CD14-positive monocyte (primary cell): ENCODE results near the gene CSAD. TPM values are rescaled to one million over a fixed set of nuclear protein-coding genes. Genes with fewer than 3 reads are reported as not detected.
A peak's percentile ranks its signal among the peaks of the same experiment; 100 is the strongest.

Experiments
- DNase-seq, 3 donors: peaks; one replicate each; pipeline ENCODE4 v3.0.0-alpha.2; 2011 to 2022
- H2AFZ ChIP-seq: 2 replicates; pipeline ENCODE4 v1.6.0; 2012; ENCODE audit warnings: mild to moderate bottlenecking, low read depth, low read length, inconsistent platforms; ENCODE audit not compliant: insufficient read depth, poor library complexity, severe bottlenecking
- H3K27ac ChIP-seq, 2 donors: 1 replicate in 1 of 2; 2 replicates in 1 of 2; pipeline ENCODE4 v1.5.1; 2012 to 2013; ENCODE audit warnings: low read length in 2 of 2, control low read depth in 1 of 2, inconsistent platforms in 1 of 2, low read depth in 1 of 2, mild to moderate bottlenecking in 1 of 2
- H3K27me3 ChIP-seq, 2 donors: one replicate each; pipeline versions ENCODE4 v1.6.0 to v1.6.1; 2011 to 2013; ENCODE audit warnings: low read length in 2 of 2; ENCODE audit not compliant: control insufficient read depth in 2 of 2, insufficient read depth in 2 of 2
- H3K36me3 ChIP-seq, 2 donors: replicated peaks in 1 of 2; 1 replicate in 1 of 2; 2 replicates in 1 of 2; pipeline versions ENCODE4 v1.5.1 to v1.6.1; 2012 to 2013; ENCODE audit warnings: low read length in 2 of 2, control low read depth in 1 of 2, inconsistent platforms in 1 of 2, mild to moderate bottlenecking in 1 of 2; ENCODE audit not compliant: insufficient read depth in 2 of 2, control insufficient read depth in 1 of 2
- H3K4me1 ChIP-seq, 2 donors: 1 replicate in 1 of 2; 2 replicates in 1 of 2; pipeline versions ENCODE4 v1.5.1 to v1.6.1; 2012 to 2013; ENCODE audit warnings: low read length in 2 of 2, control low read depth in 1 of 2, inconsistent platforms in 1 of 2, mild to moderate bottlenecking in 1 of 2, moderate library complexity in 1 of 2; ENCODE audit not compliant: insufficient read depth in 2 of 2, control insufficient read depth in 1 of 2
- H3K4me2 ChIP-seq: replicated peaks from 2 replicates; pipeline ENCODE3; 2012; ENCODE audit warnings: low read length, moderate library complexity, mild to moderate bottlenecking; ENCODE audit not compliant: poor library complexity, severe bottlenecking; ENCODE audit errors: extremely low read depth
- H3K4me3 ChIP-seq, 3 experiments: fragments of 200-600 bp in 1 of 3; sonication (generic) in 1 of 3; replicated peaks in 1 of 3; 1 replicate in 2 of 3; 2 replicates in 1 of 3; pipeline ENCODE4 v1.5.1; 2011 to 2013; ENCODE audit warnings: low read length in 3 of 3, mild to moderate bottlenecking in 3 of 3, control low read depth in 2 of 3, low read depth in 2 of 3, inconsistent platforms in 1 of 3, moderate library complexity in 1 of 3
- H3K79me2 ChIP-seq: 2 replicates; pipeline ENCODE4 v1.6.0; 2012; ENCODE audit warnings: mild to moderate bottlenecking, control low read depth, inconsistent platforms, low read length, moderate library complexity; ENCODE audit not compliant: insufficient read depth
- H3K9ac ChIP-seq: 2 replicates; pipeline ENCODE4 v1.6.0; 2017; ENCODE audit warnings: low read length, mild to moderate bottlenecking; ENCODE audit not compliant: insufficient read depth, poor library complexity, severe bottlenecking
- H3K9me3 ChIP-seq, 2 donors: replicated peaks in 1 of 2; 1 replicate in 1 of 2; 2 replicates in 1 of 2; pipeline versions ENCODE4 v1.5.1 to v1.6.1; 2012 to 2013; ENCODE audit warnings: low read length in 2 of 2, control low read depth in 1 of 2; ENCODE audit not compliant: control insufficient read depth in 1 of 2, insufficient read depth in 1 of 2
- H4K20me1 ChIP-seq: 2 replicates; pipeline ENCODE4 v1.6.0; 2012; ENCODE audit warnings: mild to moderate bottlenecking, low read length, control low read depth, moderate library complexity; ENCODE audit not compliant: insufficient read depth
- H3K27ac Mint-ChIP-seq, 7 donors: one replicate each; pipeline ENCODE4 v1.8.0; 2020; ENCODE audit warnings: mild to moderate bottlenecking in 7 of 7, mixed read lengths in 7 of 7, moderate library complexity in 6 of 7, inconsistent platforms in 2 of 7
- H3K27me3 Mint-ChIP-seq, 3 donors: one replicate each; pipeline ENCODE4 v1.8.0; 2021 to 2022; ENCODE audit warnings: low read depth in 3 of 3, mild to moderate bottlenecking in 3 of 3, mixed read lengths in 3 of 3, moderate library complexity in 3 of 3, inconsistent platforms in 1 of 3
- H3K36me3 Mint-ChIP-seq, 2 donors: one replicate each; pipeline ENCODE4 v1.8.0; 2020; ENCODE audit warnings: mixed read lengths in 2 of 2, inconsistent platforms in 1 of 2, mild to moderate bottlenecking in 1 of 2
- H3K4me1 Mint-ChIP-seq: one replicate; pipeline ENCODE4 v1.8.0; 2020; ENCODE audit warnings: mild to moderate bottlenecking, mixed read lengths
- H3K4me3 Mint-ChIP-seq, 2 donors: one replicate each; pipeline ENCODE4 v1.8.0; 2020; ENCODE audit warnings: mild to moderate bottlenecking in 2 of 2, mixed read lengths in 2 of 2, moderate library complexity in 1 of 2
- H3K9me3 Mint-ChIP-seq, 7 donors: one replicate each; pipeline ENCODE4 v1.8.0; 2020 to 2022; ENCODE audit warnings: mixed read lengths in 7 of 7, mild to moderate bottlenecking in 6 of 7, moderate library complexity in 6 of 7, inconsistent platforms in 2 of 7
- WGBS: methylation state at CpG from one replicate; pipeline ENCODE4 v1.1.5; 2013; ENCODE audit warnings: missing lambda C conversion rate; ENCODE audit not compliant: insufficient coverage; 5-methylcytosine and 5-hydroxymethylcytosine counted together
- intact Hi-C, 2 donors: fragments of 100-400 bp; cut with micrococcal nuclease; formaldehyde crosslinking; loops; one replicate each; pipeline versions ENCODE4 v1.15.0 to v1.15.1; 2023
- polyA plus RNA-seq, 3 donors: library from polyadenylated mRNA; depleted of rRNA in 1 of 3; unstranded in 2 of 3; stranded (reverse) in 1 of 3; fragments of 300-500 nt in 2 of 3; fragments of >200 nt in 1 of 3; fragmentation: Illumina TruSeq in 2 of 3; gene quantifications; 1 replicate in 2 of 3; 2 replicates in 1 of 3; pipeline ENCODE4 v1.2.3, GENCODE V29; 2012 to 2021
- TF ChIP-seq, protein P1 (sequence below): fragments of 200-600 bp; IDR thresholded peaks from one replicate; pipeline ENCODE4 v1.8.0; 2022; ENCODE audit warnings: antibody characterized with exemption, mild to moderate bottlenecking

Gene CSAD
- polyA plus RNA-seq, 3 donors = 1.3 to 145 (median 1.4) TPM

- Histone ChIP-seq H3K9ac (no peak overlapping the region), H3K4me1 (peaks cover 45 to 74% of the 10 kb centered on the region in 2 donors), H3K36me3 (peaks cover 10 to 50% of the 10 kb centered on the region in 2 donors), H3K4me3 (no peak overlapping the region), H3K4me2 (no peak overlapping the region), H3K9me3 (peaks cover 0 to 7% of the 10 kb centered on the region in 2 donors), H3K27me3 (no peaks in the 10 kb centered on the region), H4K20me1 (no peaks in the 10 kb centered on the region), H3K79me2 (peaks cover 15% of the 10 kb centered on the region), H3K27ac (no peak overlapping the region), H2AFZ (no peak overlapping the region)
- TF ChIP-seq, protein P1, sequence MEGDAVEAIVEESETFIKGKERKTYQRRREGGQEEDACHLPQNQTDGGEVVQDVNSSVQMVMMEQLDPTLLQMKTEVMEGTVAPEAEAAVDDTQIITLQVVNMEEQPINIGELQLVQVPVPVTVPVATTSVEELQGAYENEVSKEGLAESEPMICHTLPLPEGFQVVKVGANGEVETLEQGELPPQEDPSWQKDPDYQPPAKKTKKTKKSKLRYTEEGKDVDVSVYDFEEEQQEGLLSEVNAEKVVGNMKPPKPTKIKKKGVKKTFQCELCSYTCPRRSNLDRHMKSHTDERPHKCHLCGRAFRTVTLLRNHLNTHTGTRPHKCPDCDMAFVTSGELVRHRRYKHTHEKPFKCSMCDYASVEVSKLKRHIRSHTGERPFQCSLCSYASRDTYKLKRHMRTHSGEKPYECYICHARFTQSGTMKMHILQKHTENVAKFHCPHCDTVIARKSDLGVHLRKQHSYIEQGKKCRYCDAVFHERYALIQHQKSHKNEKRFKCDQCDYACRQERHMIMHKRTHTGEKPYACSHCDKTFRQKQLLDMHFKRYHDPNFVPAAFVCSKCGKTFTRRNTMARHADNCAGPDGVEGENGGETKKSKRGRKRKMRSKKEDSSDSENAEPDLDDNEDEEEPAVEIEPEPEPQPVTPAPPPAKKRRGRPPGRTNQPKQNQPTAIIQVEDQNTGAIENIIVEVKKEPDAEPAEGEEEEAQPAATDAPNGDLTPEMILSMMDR = peak; percentile 97
- Mint-ChIP-seq H3K4me1 (peaks cover 81% of the 10 kb centered on the region), H3K27me3 (peaks cover 0 to 5% (median 2%) of the 10 kb centered on the region in 3 donors), H3K36me3 (peaks cover 46 to 61% of the 10 kb centered on the region in 2 donors), H3K4me3 (no peak overlapping the region), H3K27ac (peak overlapping the region in 1 of 7 donors; percentile 12), H3K9me3 (peaks cover 5 to 9% (median 7%) of the 10 kb centered on the region in 7 donors)
- WGBS = 15% methylated on average over 14 of the region's 14 CpGs
- DNase-seq = peak; percentile 73 to 82 (median 74)
- intact Hi-C loops = loop anchor here (2.0 to 10.0 kb wide), 5 partner anchors 73 to 291 kb away; partner anchors contain the start of genes AAAS (in 2 of the 2), NPFF (in 1 of the 2) and TARBP2 (in 1 of the 2)
Measured at GRCh38 chr12:53213348-53213747, 32.6 kb upstream of the CSAD start.

DNA sequence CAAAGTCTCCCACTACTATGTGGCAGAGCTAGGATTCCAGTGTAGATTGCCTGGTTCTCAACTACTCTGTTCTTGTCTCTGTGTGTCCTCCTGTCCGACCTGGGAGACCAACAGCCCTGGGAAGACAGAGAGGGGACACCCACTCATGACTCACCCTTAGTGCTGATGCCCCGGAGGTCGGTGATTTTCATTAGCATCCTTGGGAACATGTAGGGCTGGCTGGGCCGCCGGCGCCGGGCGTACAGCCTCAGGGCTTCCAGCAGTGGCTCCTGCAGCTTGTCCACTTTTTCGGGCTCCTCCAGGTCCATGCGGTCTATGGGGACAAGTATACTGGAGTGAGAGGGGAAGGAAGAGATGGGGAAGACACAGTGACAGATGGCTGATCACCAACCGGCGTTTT, 32.2 kb upstream of the CSAD start:
- no peak overlapping the region for H3K4me3 Mint-ChIP-seq
- Histone ChIP-seq H3K4me3 (no peak overlapping the region), H3K27ac (no peak overlapping the region), H3K4me2 (no peak overlapping the region), H3K4me1 (peaks cover 45 to 74% of the 10 kb centered on the region in 2 donors), H3K9ac (no peak overlapping the region), H3K79me2 (peaks cover 16% of the 10 kb centered on the region), H3K27me3 (no peaks in the 10 kb centered on the region), H2AFZ (no peak overlapping the region), H4K20me1 (no peaks in the 10 kb centered on the region), H3K9me3 (peaks cover 0 to 7% of the 10 kb centered on the region in 2 donors), H3K36me3 (peaks cover 10 to 50% of the 10 kb centered on the region in 2 donors)
- H3K4me1 Mint-ChIP-seq = peaks cover 81% of the 10 kb centered on the region
- H3K36me3 Mint-ChIP-seq = peaks cover 48 to 61% of the 10 kb centered on the region in 2 donors
- no peak for DNase-seq
- H3K27me3 Mint-ChIP-seq = peaks cover 0 to 5% (median 2%) of the 10 kb centered on the region in 3 donors
- WGBS = 61% methylated on average over 11 of the region's 12 CpGs
- TF ChIP-seq, protein P1 = no peak
- intact Hi-C loops = loop anchor here (2.0 to 10.0 kb wide), 5 partner anchors 74 to 292 kb away; partner anchors contain the start of genes AAAS (in 2 of the 2), NPFF (in 1 of the 2) and TARBP2 (in 1 of the 2)
- H3K27ac Mint-ChIP-seq = no peak overlapping the region
- H3K9me3 Mint-ChIP-seq = peaks cover 5 to 9% (median 7%) of the 10 kb centered on the region in 7 donors
